NCI-H82 treated with DMSO at 0.1 percent for 48 hours (cell line): Measurements from ENCODE around the gene LBH.

Experiments used
- DNase-seq: peaks from one replicate; lab custom pipeline; 2025; ENCODE audit not compliant: unreplicated experiment; lab: John Stamatoyannopoulos, UW

The LBH gene

GRCh38 chr2:30300456-30301221, 69.3 kb downstream of the LBH start:
- DNase-seq = no peak

- DNase-seq = no peak
Measured at GRCh38 chr2:30301551-30301950, 70.2 kb downstream of the LBH start.

GRCh38 chr2:30302566-30302965, 71.2 kb downstream of the LBH start:
- DNase-seq = no peak

DNA sequence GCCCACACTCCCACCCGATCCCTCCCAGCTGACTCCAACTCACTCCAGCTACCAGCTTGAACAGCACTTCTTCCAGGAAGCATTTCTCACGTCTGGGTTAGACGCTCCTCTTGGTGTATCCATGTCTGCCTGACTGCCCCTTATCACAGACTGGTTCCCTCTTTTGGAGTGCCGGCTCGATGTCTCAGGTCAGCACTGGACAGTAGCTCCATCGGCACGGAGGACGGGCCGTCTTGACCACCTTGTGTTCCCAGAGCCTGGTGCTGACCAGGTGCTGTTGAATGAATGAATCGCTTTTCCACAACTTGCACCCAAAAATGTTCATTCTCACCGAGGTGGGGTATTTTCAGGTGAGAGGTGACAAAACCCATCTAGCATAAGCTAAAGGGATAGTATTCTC, 71.8 kb downstream of the LBH start:
- DNase-seq = no peak

DNA sequence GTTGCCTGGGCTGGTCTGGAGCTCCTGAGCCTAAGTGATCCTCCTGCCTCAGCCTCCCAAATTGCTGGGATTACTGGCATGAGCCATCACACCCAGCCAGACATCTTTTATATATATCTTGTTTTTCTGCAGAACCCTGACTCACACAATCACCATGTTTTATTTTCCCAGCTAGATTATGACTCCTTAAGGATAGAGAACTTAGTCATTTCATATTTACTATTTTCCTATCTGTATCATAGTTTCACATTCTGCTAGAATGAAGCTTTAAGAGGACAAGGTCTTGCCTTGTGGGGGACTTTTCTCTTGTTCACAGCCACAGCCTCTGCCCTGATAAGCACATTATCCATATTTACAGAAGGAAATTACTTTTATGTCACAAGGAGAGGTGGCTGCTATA, 73.9 kb downstream of the LBH start:
- DNase-seq = no peak

DNA sequence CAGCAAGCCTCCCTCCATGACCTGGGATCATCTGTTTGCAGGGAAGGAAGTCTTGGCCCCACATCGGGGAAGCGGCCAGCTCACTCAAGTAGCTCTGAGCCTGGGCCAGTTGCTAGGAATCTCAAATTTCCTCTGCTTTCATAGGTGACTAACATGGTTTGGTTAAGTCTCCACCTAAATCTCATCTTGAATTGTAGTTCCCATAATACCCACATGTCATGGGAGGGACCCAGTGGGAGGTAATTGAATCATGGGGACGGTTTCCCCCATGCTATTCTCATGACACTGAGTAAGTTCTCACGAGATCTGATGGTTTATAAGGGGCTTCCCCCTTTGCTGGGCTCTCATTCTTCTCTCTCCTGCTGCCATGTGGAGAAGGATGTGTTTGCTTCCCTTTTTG, 75.2 kb downstream of the LBH start:
- DNase-seq = no peak

GRCh38 chr2:30308280-30308679, 76.9 kb downstream of the LBH start:
- DNase-seq = no peak
